Measurements from ENCODE around the gene SLC35D2. TPM values are rescaled to one million over a fixed set of nuclear protein-coding genes. Genes with fewer than 3 reads are reported as not detected.

The SLC35D2 gene
- total and polyA plus RNA-seq, 7 donors = 12.9 to 118 (median 22.4) TPM

DNA sequence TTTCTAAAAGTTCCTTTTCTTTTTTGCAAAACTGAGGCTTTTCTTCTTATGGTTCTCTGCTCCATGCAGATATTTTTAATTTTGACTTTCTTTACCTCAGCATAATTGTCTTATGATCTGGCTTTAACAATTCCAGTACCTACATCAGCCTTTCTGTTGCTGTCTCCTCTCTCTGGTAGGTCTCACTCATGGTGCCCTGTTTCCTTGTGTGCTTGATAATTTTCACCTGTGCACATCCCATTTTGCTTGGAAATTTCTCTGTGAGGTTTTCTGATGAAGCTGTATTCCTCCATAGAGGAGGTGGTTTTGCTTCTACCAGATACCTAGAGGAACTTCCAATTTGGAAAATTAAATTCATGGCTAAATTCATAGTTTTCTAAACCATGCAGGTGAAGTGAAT lies 79.3 kb downstream of the SLC35D2 start:
- no peak for TF ChIP-seq POLR2A (IDR thresholded peaks at IDR 0.05)
- TF ChIP-seq EP300 (IDR thresholded peaks at IDR 0.05) = no peak
- TF ChIP-seq POLR2AphosphoS5 (IDR thresholded peaks at IDR 0.05) = no peak
- TF ChIP-seq, protein P1, sequence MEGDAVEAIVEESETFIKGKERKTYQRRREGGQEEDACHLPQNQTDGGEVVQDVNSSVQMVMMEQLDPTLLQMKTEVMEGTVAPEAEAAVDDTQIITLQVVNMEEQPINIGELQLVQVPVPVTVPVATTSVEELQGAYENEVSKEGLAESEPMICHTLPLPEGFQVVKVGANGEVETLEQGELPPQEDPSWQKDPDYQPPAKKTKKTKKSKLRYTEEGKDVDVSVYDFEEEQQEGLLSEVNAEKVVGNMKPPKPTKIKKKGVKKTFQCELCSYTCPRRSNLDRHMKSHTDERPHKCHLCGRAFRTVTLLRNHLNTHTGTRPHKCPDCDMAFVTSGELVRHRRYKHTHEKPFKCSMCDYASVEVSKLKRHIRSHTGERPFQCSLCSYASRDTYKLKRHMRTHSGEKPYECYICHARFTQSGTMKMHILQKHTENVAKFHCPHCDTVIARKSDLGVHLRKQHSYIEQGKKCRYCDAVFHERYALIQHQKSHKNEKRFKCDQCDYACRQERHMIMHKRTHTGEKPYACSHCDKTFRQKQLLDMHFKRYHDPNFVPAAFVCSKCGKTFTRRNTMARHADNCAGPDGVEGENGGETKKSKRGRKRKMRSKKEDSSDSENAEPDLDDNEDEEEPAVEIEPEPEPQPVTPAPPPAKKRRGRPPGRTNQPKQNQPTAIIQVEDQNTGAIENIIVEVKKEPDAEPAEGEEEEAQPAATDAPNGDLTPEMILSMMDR (IDR thresholded peaks at IDR 0.05) = no peak
- no peak overlapping the region for H3K4me3 ChIP-seq
- no peaks in the 10 kb centered on the region for H3K27me3 ChIP-seq
- H3K36me3 ChIP-seq = no peaks in the 10 kb centered on the region
- no peak overlapping the region for H3K27ac ChIP-seq
- no peaks in the 10 kb centered on the region for H3K4me1 ChIP-seq
- DNase-seq = no peak
- H3K9me3 ChIP-seq = no peaks in the 10 kb centered on the region
- intact Hi-C loops (cut with DNase I) = no loop called here

DNA sequence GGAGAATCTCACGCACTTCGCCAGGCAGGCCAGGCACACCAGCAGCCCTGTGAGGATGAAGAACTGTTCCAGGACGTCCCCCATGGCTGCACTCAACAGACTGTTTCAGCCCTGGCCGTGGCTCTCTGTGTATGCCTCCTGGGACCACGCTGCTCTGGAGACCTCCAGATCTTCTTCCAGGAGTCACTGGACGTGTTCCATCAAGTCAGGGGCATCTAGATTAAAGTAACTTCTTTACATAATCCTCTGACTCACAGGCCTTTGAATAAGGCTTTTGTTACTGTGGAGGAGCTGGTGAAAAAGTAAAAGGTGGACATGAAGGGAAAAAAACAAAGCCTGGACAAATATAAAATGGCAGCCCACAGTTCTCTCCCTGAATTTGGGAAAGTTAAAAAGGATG lies 81.5 kb downstream of the SLC35D2 start, which contains the start of gene HSD17B3:
Gene HSD17B3 (minus strand): TSS at position 156 of the 400 bp plus-strand sequence. CDS start 72 bp downstream, at position 84.
- 90 to 91% methylated on average over 6 of the region's 6 CpGs for WGBS, 2 donors

DNA sequence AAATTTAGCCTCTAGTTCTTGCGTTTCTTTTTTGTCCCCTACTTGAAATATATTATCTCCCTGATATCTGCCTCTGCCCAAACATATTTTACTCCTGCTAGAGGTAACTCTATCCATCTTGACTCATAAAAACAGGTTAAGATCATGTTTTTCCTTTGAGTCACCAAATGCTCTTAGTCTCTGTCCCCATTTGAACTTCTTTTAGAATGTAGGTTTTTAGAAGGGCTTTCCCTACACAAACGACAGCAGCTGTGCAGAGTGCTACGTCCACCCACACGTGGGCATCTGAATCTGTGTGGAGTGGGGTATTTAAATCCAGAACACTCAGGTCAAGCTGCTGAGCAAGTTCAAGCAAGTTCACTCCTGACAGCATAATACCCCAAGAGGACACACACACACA lies 83.7 kb downstream of the SLC35D2 start:
- no peak for DNase-seq
- no peak overlapping the region for H3K27ac ChIP-seq
- no peak overlapping the region for H3K4me3 ChIP-seq
- TF ChIP-seq, protein P1 (IDR thresholded peaks at IDR 0.05) = no peak
- no peak for TF ChIP-seq POLR2A (IDR thresholded peaks at IDR 0.05)
- no peak for TF ChIP-seq POLR2AphosphoS5 (IDR thresholded peaks at IDR 0.05)
- TF ChIP-seq EP300 (IDR thresholded peaks at IDR 0.05) = no peak
- H3K36me3 ChIP-seq = no peaks in the 10 kb centered on the region
- no peaks in the 10 kb centered on the region for H3K9me3 ChIP-seq
- H3K4me1 ChIP-seq = no peaks in the 10 kb centered on the region
- WGBS, 2 donors = 79 to 86% methylated on average over 4 of the region's 4 CpGs
- H3K27me3 ChIP-seq = no peaks in the 10 kb centered on the region
- intact Hi-C loops (cut with DNase I) = no loop called here

More for the DNA sequence above, 81.5 kb downstream of the SLC35D2 start, which contains the start of gene HSD17B3:
- H3K27ac ChIP-seq = peak within 1 kb of the TSS in 2 of 4 donors; percentile 10 to 22
- H3K27me3 ChIP-seq = no peaks in the 10 kb centered on the region
- no peak within 1 kb of the TSS for H3K4me3 ChIP-seq
- no peak for TF ChIP-seq EP300 (IDR thresholded peaks at IDR 0.05)
- TF ChIP-seq POLR2AphosphoS5 (IDR thresholded peaks at IDR 0.05) = peak in 1 of 4 donors; percentile 58
- H3K4me1 ChIP-seq = no peaks in the 10 kb centered on the region
- H3K36me3 ChIP-seq = no peaks in the 10 kb centered on the region
- no peaks in the 10 kb centered on the region for H3K9me3 ChIP-seq
- intact Hi-C loops (cut with DNase I) = no loop called here
- no peak for DNase-seq

DNA sequence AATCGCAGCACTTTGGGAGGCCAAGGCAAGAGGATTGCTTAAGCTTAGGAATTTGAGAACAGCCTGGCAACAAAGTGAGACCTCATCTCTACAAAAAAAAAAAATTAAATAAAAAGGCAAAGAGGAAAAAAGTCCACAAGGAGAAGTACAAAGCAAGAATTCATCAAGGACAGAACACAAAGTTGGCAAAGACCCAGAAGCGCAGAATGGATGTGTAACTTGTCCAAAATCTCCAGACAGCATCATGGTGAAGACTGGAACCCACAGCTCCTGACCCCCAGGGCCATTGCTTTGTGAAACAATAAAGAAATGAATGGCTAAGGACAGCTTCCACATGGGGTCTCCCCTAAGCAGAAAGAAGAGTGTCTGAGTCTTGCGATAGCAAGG lies 89.4 kb downstream of the SLC35D2 start:
- intact Hi-C loops (cut with DNase I) = no loop called here
- whole genome bisulfite sequencing, 2 donors = 96 to 97% methylated on average over 3 of the region's 3 CpGs
- no peak overlapping the region for H3K4me3 ChIP-seq
- H3K36me3 ChIP-seq = no peaks in the 10 kb centered on the region
- no peaks in the 10 kb centered on the region for H3K4me1 ChIP-seq
- no peak for TF ChIP-seq POLR2AphosphoS5 (IDR thresholded peaks at IDR 0.05)
- TF ChIP-seq EP300 (IDR thresholded peaks at IDR 0.05) = no peak
- TF ChIP-seq, protein P1 (IDR thresholded peaks at IDR 0.05) = no peak
- no peak for TF ChIP-seq POLR2A (IDR thresholded peaks at IDR 0.05)
- no peak for DNase-seq
- no peaks in the 10 kb centered on the region for H3K27me3 ChIP-seq
- H3K27ac ChIP-seq = no peak overlapping the region
- H3K9me3 ChIP-seq = no peaks in the 10 kb centered on the region

DNA sequence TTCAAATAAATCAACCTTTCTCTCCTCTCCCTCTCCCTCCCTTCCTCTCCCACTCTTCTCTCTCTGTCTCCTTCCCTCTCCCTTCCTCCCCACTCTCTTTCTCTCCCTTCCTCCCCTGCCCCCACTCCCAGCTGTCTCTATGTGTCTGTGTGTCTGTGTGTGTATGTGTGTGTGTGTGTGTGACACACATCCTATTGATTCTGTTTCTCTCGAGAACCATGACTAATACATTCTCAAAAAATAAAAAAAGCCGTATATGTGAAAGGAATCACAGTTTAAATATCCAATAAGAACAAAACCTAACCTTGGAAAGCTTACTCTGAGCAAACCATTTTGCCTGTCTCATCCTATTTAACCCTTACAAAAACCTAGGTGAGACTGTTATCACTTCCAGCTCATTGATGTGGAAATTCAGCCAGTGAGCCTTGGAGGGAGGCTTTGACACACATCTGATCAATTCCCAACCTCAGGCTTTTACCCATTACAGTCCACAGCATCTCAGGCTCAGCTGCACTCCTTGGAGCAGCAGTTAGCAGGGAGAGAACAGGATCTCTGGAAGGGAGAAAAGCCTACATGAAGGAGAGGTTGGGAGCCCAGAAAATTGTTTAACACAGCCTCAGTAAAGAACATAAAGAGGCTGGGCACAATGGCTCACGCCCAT lies 89.9 kb downstream of the SLC35D2 start:
- intact Hi-C loops (cut with DNase I) = no loop called here
- TF ChIP-seq POLR2AphosphoS5 (IDR thresholded peaks at IDR 0.05) = no peak
- TF ChIP-seq, protein P1 (IDR thresholded peaks at IDR 0.05) = no peak
- TF ChIP-seq EP300 (IDR thresholded peaks at IDR 0.05) = no peak
- no peak for TF ChIP-seq POLR2A (IDR thresholded peaks at IDR 0.05)
- H3K4me1 ChIP-seq = no peaks in the 10 kb centered on the region
- H3K9me3 ChIP-seq = no peaks in the 10 kb centered on the region
- H3K4me3 ChIP-seq = no peak overlapping the region
- no peak for DNase-seq
- 59 to 67% methylated on average over 3 of the region's 3 CpGs for WGBS, 2 donors
- no peaks in the 10 kb centered on the region for H3K36me3 ChIP-seq
- H3K27me3 ChIP-seq = no peaks in the 10 kb centered on the region
- H3K27ac ChIP-seq = no peak overlapping the region
